DND-41 (cell line): ENCODE data around the gene SPRY4.

ENCODE experiments used
- ATAC-seq: fragments of 200-7000 bp; cut with Tn5 transposase; 3 replicates; pipeline ENCODE4 v1.9.1; 2021; ENCODE audit warnings: low read depth; ENCODE audit not compliant: insufficient read depth
- DNase-seq: peaks from one replicate; pipeline ENCODE4 v3.0.0-alpha.2; 2020
- H2AFZ ChIP-seq: 2 replicates; pipeline ENCODE4 v1.6.0; 2012; ENCODE audit warnings: low read depth, low read length
- H3K27ac ChIP-seq: 2 replicates; pipeline ENCODE4 v1.5.1; 2012; ENCODE audit warnings: low read length, inconsistent platforms
- H3K27me3 ChIP-seq: fragments of 200-600 bp; sonication (generic); 2 replicates; pipeline ENCODE4 v1.6.0; 2012; ENCODE audit warnings: low read length, mild to moderate bottlenecking, inconsistent platforms; ENCODE audit not compliant: insufficient read depth, poor library complexity
- H3K36me3 ChIP-seq: 2 replicates; pipeline ENCODE4 v1.5.1; 2012; ENCODE audit warnings: low read length, inconsistent platforms; ENCODE audit not compliant: insufficient read depth
- H3K4me1 ChIP-seq: 2 replicates; pipeline ENCODE4 v1.5.1; 2012; ENCODE audit warnings: mild to moderate bottlenecking, low read length; ENCODE audit not compliant: insufficient read depth
- H3K4me2 ChIP-seq: 2 replicates; pipeline ENCODE4 v1.6.0; 2012; ENCODE audit warnings: mild to moderate bottlenecking, moderate library complexity, low read length, inconsistent platforms; ENCODE audit not compliant: insufficient read depth
- H3K4me3 ChIP-seq, 2 experiments: fragments of 200-600 bp in 1 of 2; shearing (Covaris generic) in 1 of 2; 2 replicates each; pipeline ENCODE4 v1.5.1; 2012 to 2016; ENCODE audit warnings: inconsistent platforms in 2 of 2, low read length in 2 of 2, mild to moderate bottlenecking in 2 of 2, low read depth in 1 of 2, moderate library complexity in 1 of 2
- H3K79me2 ChIP-seq: 2 replicates; pipeline ENCODE4 v1.6.0; 2012; ENCODE audit warnings: low read length, inconsistent platforms; ENCODE audit not compliant: insufficient read depth
- H3K9ac ChIP-seq: 2 replicates; pipeline ENCODE4 v1.6.0; 2012; ENCODE audit warnings: low read depth, mild to moderate bottlenecking, inconsistent platforms, low read length, moderate library complexity
- H3K9me3 ChIP-seq: 2 replicates; pipeline ENCODE4 v1.5.1; 2012; ENCODE audit warnings: low read length, moderate library complexity, mild to moderate bottlenecking, inconsistent platforms; ENCODE audit not compliant: insufficient read depth, severe bottlenecking
- H4K20me1 ChIP-seq: 2 replicates; pipeline ENCODE4 v1.6.0; 2012; ENCODE audit warnings: low read length; ENCODE audit not compliant: insufficient read depth
- CTCF ChIP-seq: IDR thresholded peaks from 2 replicates; pipeline ENCODE4 v1.5.1; 2012; ENCODE audit warnings: borderline replicate concordance, low read length, moderate library complexity, mild to moderate bottlenecking; ENCODE audit not compliant: poor library complexity, severe bottlenecking; ENCODE audit errors: extremely low read depth
- EZH2 ChIP-seq: IDR thresholded peaks from 3 replicates; pipeline ENCODE4 v1.6.1; 2012; ENCODE audit warnings: borderline replicate concordance, low read depth, mild to moderate bottlenecking, moderate library complexity, low read length, inconsistent platforms; ENCODE audit not compliant: severe bottlenecking

SPRY4 gene

GRCh38 chr5:142311725-142312124 is 13.1 kb downstream of the SPRY4 start:
- Histone ChIP-seq H3K4me3 (no peak overlapping the region), H3K27ac (no peak overlapping the region), H4K20me1 (no peaks in the 10 kb centered on the region), H3K4me1 (peaks cover 34% of the 10 kb centered on the region), H3K9ac (no peak overlapping the region), H3K79me2 (no peaks in the 10 kb centered on the region), H3K4me2 (no peak overlapping the region), H3K36me3 (no peaks in the 10 kb centered on the region), H3K9me3 (no peaks in the 10 kb centered on the region), H2AFZ (no peak overlapping the region), H3K27me3 (no peaks in the 10 kb centered on the region)
- no peak for TF ChIP-seq CTCF
- no peak for TF ChIP-seq EZH2
- no peak for ATAC-seq
- no peak for DNase-seq

- H3K27me3 ChIP-seq, result no peaks in the 10 kb centered on the region
- no peak for DNase-seq
- no peaks in the 10 kb centered on the region for H3K9me3 ChIP-seq
- H2AFZ ChIP-seq, result no peak overlapping the region
- no peak overlapping the region for H3K4me2 ChIP-seq
- H3K4me1 ChIP-seq, result peaks cover 25% of the 10 kb centered on the region
- ATAC-seq, result no peak; the same call in 2 of the 3 replicates
- H3K27ac ChIP-seq, result no peak overlapping the region
- H4K20me1 ChIP-seq, result no peaks in the 10 kb centered on the region
- TF ChIP-seq EZH2 (no peak), CTCF (no peak)
- no peaks in the 10 kb centered on the region for H3K79me2 ChIP-seq
- no peak overlapping the region for H3K4me3 ChIP-seq
- H3K9ac ChIP-seq, result no peak overlapping the region
- no peaks in the 10 kb centered on the region for H3K36me3 ChIP-seq
These were observed 14.0 kb downstream of the SPRY4 start for GRCh38 chr5:142310803-142311202.

- no peaks in the 10 kb centered on the region for H3K36me3 ChIP-seq
- no peak overlapping the region for H3K27ac ChIP-seq
- peaks cover 20% of the 10 kb centered on the region for H3K4me1 ChIP-seq
- no peak overlapping the region for H3K9ac ChIP-seq
- DNase-seq (no peak), ATAC-seq (no peak)
- H3K9me3 ChIP-seq, result no peaks in the 10 kb centered on the region
- no peaks in the 10 kb centered on the region for H3K79me2 ChIP-seq
- H3K4me2 ChIP-seq, result no peak overlapping the region
- H3K4me3 ChIP-seq, result no peak overlapping the region
- no peaks in the 10 kb centered on the region for H3K27me3 ChIP-seq
- H2AFZ ChIP-seq, result no peak overlapping the region
- TF ChIP-seq EZH2 (no peak), CTCF (no peak)
- H4K20me1 ChIP-seq, result no peaks in the 10 kb centered on the region
These were observed 15.0 kb downstream of the SPRY4 start for GRCh38 chr5:142309747-142310318.

GRCh38 chr5:142308358-142308757 is 16.5 kb downstream of the SPRY4 start:
- Histone ChIP-seq H4K20me1 (no peaks in the 10 kb centered on the region), H3K4me3 (no peak overlapping the region), H3K79me2 (no peaks in the 10 kb centered on the region), H2AFZ (no peak overlapping the region), H3K36me3 (no peaks in the 10 kb centered on the region), H3K27ac (no peak overlapping the region), H3K9ac (no peak overlapping the region), H3K4me1 (peaks cover 9% of the 10 kb centered on the region; the same call in 1 of the 2 replicates), H3K27me3 (no peaks in the 10 kb centered on the region), H3K4me2 (no peak overlapping the region), H3K9me3 (no peaks in the 10 kb centered on the region)
- TF ChIP-seq CTCF (no peak), EZH2 (no peak)
- ATAC-seq (no peak), DNase-seq (no peak)
